Left lung (tissue), 10 donors: ENCODE results near the gene SMCO2. TPM values are rescaled to one million over a fixed set of nuclear protein-coding genes. Genes with fewer than 3 reads are reported as not detected.

Experiments
- ATAC-seq: fragments of 200-7000 bp; cut with Tn5 transposase; one replicate; pipeline ENCODE4 v1.9.1; 2020; ENCODE audit warnings: moderate library complexity
- DNase-seq, 4 donors: peaks; one replicate each; pipeline ENCODE4 v3.0.0-alpha.2; 2013 to 2020
- H3K27ac ChIP-seq, 2 donors: fragments of 200-600 bp; sonication (generic) in 1 of 2; one replicate each; pipeline versions ENCODE4 v1.5.0 to v1.8.0; 2020 to 2021
- H3K27me3 ChIP-seq, 2 donors: fragments of 200-600 bp; sonication (generic) in 1 of 2; one replicate each; pipeline versions ENCODE4 v1.5.0 to v1.8.0; 2020 to 2021
- H3K36me3 ChIP-seq, 2 donors: fragments of 200-600 bp; sonication (generic) in 1 of 2; one replicate each; pipeline versions ENCODE4 v1.5.0 to v1.8.0; 2020 to 2021
- H3K4me1 ChIP-seq, 2 donors: fragments of 200-600 bp; one replicate each; pipeline ENCODE4 v1.8.0; 2021
- H3K4me3 ChIP-seq, 2 donors: fragments of 200-600 bp; sonication (generic) in 1 of 2; one replicate each; pipeline versions ENCODE4 v1.5.0 to v1.8.0; 2020 to 2021; ENCODE audit warnings: mild to moderate bottlenecking in 1 of 2
- H3K9me3 ChIP-seq, 2 donors: fragments of 200-600 bp; sonication (generic) in 1 of 2; one replicate each; pipeline versions ENCODE4 v1.5.0 to v1.8.0; 2020 to 2021
- intact Hi-C, 2 donors: fragments of 100-400 bp; cut with DNase I; formaldehyde crosslinking; loops; one replicate each; pipeline versions ENCODE4 v1.11.2 to v1.14.2; 2022
- polyA plus RNA-seq, 6 donors: library from polyadenylated mRNA; unstranded; fragments of 120-200 nt; gene quantifications; one replicate each; pipeline ENCODE4 v1.2.1, GENCODE V29; 2013; ENCODE audit not compliant: insufficient read length in 6 of 6
- total RNA-seq, 2 donors: library from RNA; stranded (reverse); fragmentation: NEBNext Ultra II Directional; extraction: Animal tissue kit (Norgen Biotek cat#: 25700); gene quantifications; one replicate each; pipeline ENCODE4 v1.2.1, GENCODE V29; 2021
- TF ChIP-seq, protein P1 (sequence below), 2 donors: fragments of 200-600 bp; sonication (generic) in 1 of 2; IDR thresholded peaks; one replicate each; pipeline versions ENCODE4 v1.5.0 to v1.8.0; 2021; ENCODE audit warnings: antibody characterized with exemption in 2 of 2
- donor health status: DM: no; HTN: yes; CAD: no.
- donor health status: DM: no; HTN: no; CAD: no.

The SMCO2 gene
- total and polyA plus RNA-seq, 8 donors = 0.17 to 0.60 (median 0.27) TPM; not detected in 2

GRCh38 chr12:27551172-27551840 lies 104.8 kb downstream of the SMCO2 start:
- Histone ChIP-seq H3K9me3 (no peaks in the 10 kb centered on the region), H3K4me1 (peaks cover 24 to 62% of the 10 kb centered on the region in 2 donors), H3K36me3 (no peaks in the 10 kb centered on the region)

More at GRCh38 chr12:27551172-27551840, 104.8 kb downstream of the SMCO2 start:
- peak in 1 of 4 donors; percentile 70 for DNase-seq
- intact Hi-C loops = no loop called here
- Histone ChIP-seq H3K27me3 (no peaks in the 10 kb centered on the region), H3K27ac (peak overlapping the region; percentile 14 to 30), H3K4me3 (no peak overlapping the region)
- TF ChIP-seq, protein P1, sequence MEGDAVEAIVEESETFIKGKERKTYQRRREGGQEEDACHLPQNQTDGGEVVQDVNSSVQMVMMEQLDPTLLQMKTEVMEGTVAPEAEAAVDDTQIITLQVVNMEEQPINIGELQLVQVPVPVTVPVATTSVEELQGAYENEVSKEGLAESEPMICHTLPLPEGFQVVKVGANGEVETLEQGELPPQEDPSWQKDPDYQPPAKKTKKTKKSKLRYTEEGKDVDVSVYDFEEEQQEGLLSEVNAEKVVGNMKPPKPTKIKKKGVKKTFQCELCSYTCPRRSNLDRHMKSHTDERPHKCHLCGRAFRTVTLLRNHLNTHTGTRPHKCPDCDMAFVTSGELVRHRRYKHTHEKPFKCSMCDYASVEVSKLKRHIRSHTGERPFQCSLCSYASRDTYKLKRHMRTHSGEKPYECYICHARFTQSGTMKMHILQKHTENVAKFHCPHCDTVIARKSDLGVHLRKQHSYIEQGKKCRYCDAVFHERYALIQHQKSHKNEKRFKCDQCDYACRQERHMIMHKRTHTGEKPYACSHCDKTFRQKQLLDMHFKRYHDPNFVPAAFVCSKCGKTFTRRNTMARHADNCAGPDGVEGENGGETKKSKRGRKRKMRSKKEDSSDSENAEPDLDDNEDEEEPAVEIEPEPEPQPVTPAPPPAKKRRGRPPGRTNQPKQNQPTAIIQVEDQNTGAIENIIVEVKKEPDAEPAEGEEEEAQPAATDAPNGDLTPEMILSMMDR (IDR thresholded peaks at IDR 0.05) = no peak
- ATAC-seq = no peak

Other genes with a start within 250 kb of the SMCO2 start
- gene STK38L, start 202.4 kb upstream of the SMCO2 start, total RNA-seq = 10 to 100 TPM; 28.2 to 34.8 TPM
- gene STK38L, start 202.4 kb upstream of the SMCO2 start, polyA plus RNA-seq = 10 to 100 TPM; 37.4 to 45.1 (median 40.6) TPM
- 10 to 100 TPM; 12.1 to 14.1 TPM for gene BMAL2, start 113.9 kb upstream of the SMCO2 start, total RNA-seq
- 1 to 10 TPM; 3.2 to 5.1 (median 3.5) TPM for gene BMAL2, start 113.9 kb upstream of the SMCO2 start, polyA plus RNA-seq
- gene PPFIBP1, start 77.5 kb downstream of the SMCO2 start, total RNA-seq = 10 to 100 TPM; 96.1 to 97.3 TPM
- 100 to 1,000 TPM in 3 of 6 donors, 10 to 100 TPM in 3; 82.8 to 126 (median 102) TPM for gene PPFIBP1, start 77.5 kb downstream of the SMCO2 start, polyA plus RNA-seq
- gene REP15, start 249.7 kb downstream of the SMCO2 start, total RNA-seq = 1 to 10 TPM; 2.4 to 3.6 TPM
- gene REP15, start 249.7 kb downstream of the SMCO2 start, polyA plus RNA-seq = 1 to 10 TPM; 2.5 to 3.4 (median 3.1) TPM